Astrocyte (in vitro differentiated cells and primary cell): ENCODE data around the gene EIF1AD. TPM values are rescaled to one million over a fixed set of nuclear protein-coding genes. Genes with fewer than 3 reads are reported as not detected.

Experiments used
- DNase-seq: peaks from one replicate; pipeline ENCODE4 v3.0.0-alpha.2; 2010; ENCODE audit warnings: low read depth
- FAIRE-seq: peaks from 2 replicates; lab custom pipeline; 2011; peaks lifted over from hg19 to GRCh38; lab: Jason Lieb, UNC
- H2AFZ ChIP-seq: 2 replicates; pipeline ENCODE4 v1.6.0; 2012; ENCODE audit warnings: low read depth, low read length, inconsistent platforms
- H3K27ac ChIP-seq: 2 replicates; pipeline ENCODE4 v1.5.1; 2011; ENCODE audit warnings: low read depth, low read length, inconsistent platforms
- H3K27me3 ChIP-seq: 2 replicates; pipeline ENCODE4 v1.6.0; 2011; ENCODE audit warnings: low read length, inconsistent platforms; ENCODE audit not compliant: insufficient read depth
- H3K36me3 ChIP-seq: 2 replicates; pipeline ENCODE4 v1.5.1; 2011; ENCODE audit warnings: low read length, inconsistent platforms; ENCODE audit not compliant: insufficient read depth
- H3K4me1 ChIP-seq: 2 replicates; pipeline ENCODE4 v1.5.1; 2011; ENCODE audit warnings: low read length, inconsistent platforms; ENCODE audit not compliant: insufficient read depth
- H3K4me2 ChIP-seq: 2 replicates; pipeline ENCODE4 v1.6.0; 2012; ENCODE audit warnings: low read length, inconsistent platforms
- H3K4me3 ChIP-seq: 2 replicates; pipeline ENCODE4 v1.5.1; 2011; ENCODE audit warnings: low read depth, mild to moderate bottlenecking, low read length, inconsistent platforms; ENCODE audit not compliant: insufficient read depth
- H3K79me2 ChIP-seq: 2 replicates; pipeline ENCODE4 v1.6.0; 2012; ENCODE audit warnings: mild to moderate bottlenecking, low read length, inconsistent platforms; ENCODE audit not compliant: insufficient read depth
- H3K9ac ChIP-seq: 2 replicates; pipeline ENCODE4 v1.6.0; 2012; ENCODE audit warnings: mild to moderate bottlenecking, low read length, inconsistent platforms
- H3K9me3 ChIP-seq: 2 replicates; pipeline ENCODE4 v1.5.1; 2012; ENCODE audit warnings: low read depth, mild to moderate bottlenecking, low read length, inconsistent platforms; ENCODE audit not compliant: insufficient read depth
- H4K20me1 ChIP-seq: 2 replicates; pipeline ENCODE4 v1.6.0; 2012; ENCODE audit warnings: low read length, inconsistent platforms; ENCODE audit not compliant: insufficient read depth
- H3K27ac Mint-ChIP-seq: one replicate; pipeline ENCODE4 v1.8.0; 2021; ENCODE audit warnings: mild to moderate bottlenecking, mixed read lengths; ENCODE audit not compliant: unreplicated experiment
- H3K27me3 Mint-ChIP-seq: one replicate; pipeline ENCODE4 v1.8.0; 2021; ENCODE audit warnings: low read depth, mixed read lengths; ENCODE audit not compliant: unreplicated experiment
- H3K36me3 Mint-ChIP-seq: one replicate; pipeline ENCODE4 v1.8.0; 2021; ENCODE audit warnings: low read depth, mixed read lengths; ENCODE audit not compliant: unreplicated experiment
- H3K4me1 Mint-ChIP-seq: one replicate; pipeline ENCODE4 v1.8.0; 2021; ENCODE audit warnings: low read depth, mixed read lengths; ENCODE audit not compliant: unreplicated experiment
- H3K4me3 Mint-ChIP-seq: one replicate; pipeline ENCODE4 v1.8.0; 2021; ENCODE audit warnings: mild to moderate bottlenecking, moderate library complexity, mixed read lengths; ENCODE audit not compliant: unreplicated experiment
- H3K9me3 Mint-ChIP-seq: one replicate; pipeline ENCODE4 v1.8.0; 2021; ENCODE audit warnings: mild to moderate bottlenecking, mixed read lengths; ENCODE audit not compliant: unreplicated experiment
- CTCF ChIP-seq: IDR thresholded peaks from 2 replicates; pipeline ENCODE4 v1.5.1; 2011; ENCODE audit warnings: low read depth, mild to moderate bottlenecking, inconsistent platforms, low read length, moderate library complexity; ENCODE audit not compliant: insufficient read depth
- EZH2 ChIP-seq: IDR thresholded peaks from 2 replicates; pipeline ENCODE4 v1.6.1; 2012; ENCODE audit warnings: mild to moderate bottlenecking, low read length, inconsistent platforms; ENCODE audit not compliant: insufficient read depth
- total RNA-seq: library from RNA; stranded (reverse); gene quantifications from 2 replicates; pipeline ENCODE4 v1.2.1, GENCODE V29; 2021

EIF1AD gene
- total RNA-seq, 1 donor from 2014 or later: 42.7 TPM

GRCh38 chr11:65977621-65978390 lies 24.2 kb downstream of the EIF1AD start:
- H3K4me3 ChIP-seq: no peak overlapping the region
- no peak overlapping the region for H2AFZ ChIP-seq
- DNase-seq: no peak
- no peak overlapping the region for H3K27ac ChIP-seq
- no peaks in the 10 kb centered on the region for H3K9me3 ChIP-seq
- H4K20me1 ChIP-seq: peaks cover 7% of the 10 kb centered on the region
- no peaks in the 10 kb centered on the region for H3K79me2 ChIP-seq
- no peak for FAIRE-seq
- H3K9ac ChIP-seq: no peak overlapping the region
- H3K36me3 ChIP-seq: peaks cover 6% of the 10 kb centered on the region
- no peaks in the 10 kb centered on the region for H3K4me1 ChIP-seq
- Mint-ChIP-seq H3K4me1 (peaks cover 2% of the 10 kb centered on the region), H3K27me3 (no peaks in the 10 kb centered on the region), H3K9me3 (no peaks in the 10 kb centered on the region), H3K4me3 (no peak overlapping the region), H3K27ac (no peak overlapping the region), H3K36me3 (peaks cover 13% of the 10 kb centered on the region)
- no peak for TF ChIP-seq EZH2
- no peaks in the 10 kb centered on the region for H3K27me3 ChIP-seq
- no peak overlapping the region for H3K4me2 ChIP-seq

GRCh38 chr11:65976216-65977176 lies 25.5 kb downstream of the EIF1AD start:
- Mint-ChIP-seq H3K4me1 (peaks cover 2% of the 10 kb centered on the region), H3K4me3 (no peak overlapping the region), H3K36me3 (peaks cover 13% of the 10 kb centered on the region), H3K27me3 (no peaks in the 10 kb centered on the region), H3K9me3 (no peaks in the 10 kb centered on the region), H3K27ac (peak overlapping the region; percentile 29)
- no peak overlapping the region for H3K4me2 ChIP-seq
- TF ChIP-seq EZH2: no peak
- no peak for TF ChIP-seq CTCF
- H3K9me3 ChIP-seq: no peaks in the 10 kb centered on the region
- H3K4me3 ChIP-seq: no peak overlapping the region
- DNase-seq (no peak), FAIRE-seq (no peak)
- H3K9ac ChIP-seq: no peak overlapping the region
- no peaks in the 10 kb centered on the region for H3K4me1 ChIP-seq
- no peaks in the 10 kb centered on the region for H3K27me3 ChIP-seq
- H2AFZ ChIP-seq: no peak overlapping the region
- H3K79me2 ChIP-seq: no peaks in the 10 kb centered on the region
- no peak overlapping the region for H3K27ac ChIP-seq
- peaks cover 12% of the 10 kb centered on the region for H3K36me3 ChIP-seq
- H4K20me1 ChIP-seq: peaks cover 12% of the 10 kb centered on the region

GRCh38 chr11:65975771-65976170 lies 26.2 kb downstream of the EIF1AD start:
- FAIRE-seq: no peak
- Histone ChIP-seq H3K36me3 (peaks cover 12% of the 10 kb centered on the region), H3K9me3 (no peaks in the 10 kb centered on the region), H3K27me3 (no peaks in the 10 kb centered on the region), H3K4me2 (no peak overlapping the region), H2AFZ (no peak overlapping the region), H3K9ac (no peak overlapping the region), H4K20me1 (peaks cover 13% of the 10 kb centered on the region), H3K4me1 (no peaks in the 10 kb centered on the region), H3K27ac (no peak overlapping the region), H3K4me3 (no peak overlapping the region), H3K79me2 (no peaks in the 10 kb centered on the region)
- H3K4me1 Mint-ChIP-seq: peaks cover 2% of the 10 kb centered on the region
- TF ChIP-seq EZH2: no peak
- TF ChIP-seq CTCF: no peak
- H3K4me3 Mint-ChIP-seq: no peak overlapping the region
- peaks cover 13% of the 10 kb centered on the region for H3K36me3 Mint-ChIP-seq
- no peaks in the 10 kb centered on the region for H3K27me3 Mint-ChIP-seq
- no peak for DNase-seq
- no peaks in the 10 kb centered on the region for H3K9me3 Mint-ChIP-seq
- peak overlapping the region; percentile 29 for H3K27ac Mint-ChIP-seq
